Measurements from ENCODE around the gene PRKAR2B. TPM values are rescaled to one million over a fixed set of nuclear protein-coding genes. Genes with fewer than 3 reads are reported as not detected.

PRKAR2B gene
- total and polyA plus RNA-seq, 2 experiments from 2014 or later, result 0.81 to 3.2 TPM

DNA sequence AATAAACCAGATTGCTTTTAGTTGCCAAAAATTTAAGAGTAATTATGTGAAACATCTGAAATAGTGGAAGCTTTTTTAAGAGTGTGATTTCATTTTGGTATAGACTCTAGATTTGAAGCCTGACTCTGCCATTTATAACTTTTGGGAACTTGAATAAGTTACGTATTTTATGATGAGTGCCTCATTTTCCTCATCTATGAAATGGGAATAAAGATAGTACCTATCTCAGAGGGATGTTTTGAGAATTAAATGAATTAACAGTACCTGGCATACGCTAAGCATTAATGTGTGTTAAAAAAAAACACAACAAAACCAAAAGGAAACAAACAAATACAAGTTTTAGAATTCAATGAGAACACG is 12.9 kb downstream of the PRKAR2B start:
- TF ChIP-seq EZH2phosphoT487 (IDR thresholded peaks at IDR 0.05; ENCODE audit: insufficient read depth, low read depth) (no peak), EZH2 (IDR thresholded peaks at IDR 0.05; ENCODE audit: insufficient read depth, poor library complexity, severe bottlenecking) (no peak)
- no peaks in the 10 kb centered on the region for H3K4me1 ChIP-seq (ENCODE audit: insufficient read depth)
- no peaks in the 10 kb centered on the region for H3F3A ChIP-seq (ENCODE audit: insufficient read depth)
- in situ Hi-C loops (cut with MboI), result no loop called here
- no peak overlapping the region for H3K27ac ChIP-seq
- H4K20me1 ChIP-seq (ENCODE audit: insufficient read depth), result no peaks in the 10 kb centered on the region
- no peak overlapping the region for H3K4me3 ChIP-seq
- 0 out of 2 replicates have a peak overlapping the region, but pooled peaks have one; percentile 3 for H2AFZ ChIP-seq
- no peak overlapping the region for H3K9ac ChIP-seq
- no peaks in the 10 kb centered on the region for H3K27me3 ChIP-seq (replicated peaks; ENCODE audit: insufficient read depth)
- no peaks in the 10 kb centered on the region for H3K9me3 ChIP-seq (ENCODE audit: low read depth)
- 82 to 84% methylated on average over 3 of the region's 3 CpGs for WGBS, 2 experiments (ENCODE audit: low coverage in 1 of 2, low lambda C conversion rate in 2 of 2, missing lambda C conversion rate in 2 of 2)
- no peaks in the 10 kb centered on the region for H3K79me2 ChIP-seq (ENCODE audit: insufficient read depth)
- no peaks in the 10 kb centered on the region for H3K36me3 ChIP-seq (ENCODE audit: low read depth)
- no peak for DNase-seq
- no peak overlapping the region for H3K4me2 ChIP-seq (ENCODE audit: unreplicated experiment)
- H3K9me2 ChIP-seq (ENCODE audit: insufficient read depth), result no peaks in the 10 kb centered on the region

DNA sequence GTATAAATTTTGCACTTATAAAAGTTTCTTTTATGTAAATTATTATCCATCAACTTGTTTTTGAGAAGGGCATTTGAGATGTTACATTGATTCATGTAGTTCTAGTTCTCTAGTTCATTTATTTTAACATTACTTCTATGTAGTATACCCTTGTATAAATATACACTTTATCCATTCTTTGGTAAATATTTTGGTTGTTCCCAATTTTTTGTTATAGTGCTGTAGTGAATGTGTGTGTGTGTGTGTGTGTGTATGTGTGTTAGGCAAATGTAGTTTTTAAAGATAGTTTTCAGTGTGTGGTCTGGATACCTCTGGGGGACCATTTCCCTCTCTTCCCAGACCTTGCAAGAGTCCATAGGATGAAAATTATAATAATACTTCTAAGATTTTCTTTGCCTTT is 15.0 kb downstream of the PRKAR2B start:
- in situ Hi-C loops (cut with MboI), result no loop called here

DNA sequence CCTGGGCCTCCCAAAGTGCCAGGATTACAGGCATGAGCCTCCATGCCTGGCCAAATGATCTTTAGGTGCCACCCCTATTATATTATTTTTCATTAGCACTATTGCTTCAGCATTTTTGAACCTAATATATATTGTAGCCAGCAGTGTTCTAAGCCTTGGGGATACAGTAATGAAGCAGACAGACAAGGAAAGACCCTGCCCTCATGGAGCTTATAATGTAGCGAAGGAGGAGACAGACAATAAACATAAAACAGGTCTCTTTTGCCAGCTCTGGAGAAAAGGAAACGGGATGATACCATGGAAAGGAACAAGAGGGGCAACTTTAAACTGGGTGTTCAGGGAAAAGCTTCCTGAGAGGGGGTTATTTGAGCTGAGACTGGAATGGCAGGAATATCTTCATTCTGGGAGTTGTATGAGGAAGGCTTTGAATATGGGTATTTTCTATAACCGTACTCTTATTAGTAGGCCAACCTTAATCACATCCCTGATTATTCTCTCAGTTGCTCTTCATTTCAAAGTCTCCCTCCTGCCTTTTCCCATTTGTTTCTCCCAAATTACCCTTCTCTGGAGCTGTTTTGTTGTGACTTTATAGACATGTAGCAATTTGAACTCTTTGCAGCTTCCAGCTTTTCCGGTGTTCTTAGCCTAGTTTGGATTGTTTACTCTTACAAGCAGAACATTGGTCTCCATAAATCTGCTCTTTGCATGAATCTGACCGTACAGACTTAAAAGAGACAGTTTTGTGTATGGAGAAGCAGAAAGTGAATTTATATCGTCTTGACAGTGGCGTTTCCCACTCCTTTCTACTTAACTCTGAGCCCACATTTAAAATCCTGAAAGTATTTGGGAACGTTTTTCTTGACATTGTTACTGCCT is 19.0 kb downstream of the PRKAR2B start:
- no peaks in the 10 kb centered on the region for H3K79me2 ChIP-seq (ENCODE audit: insufficient read depth)
- no peak overlapping the region for H2AFZ ChIP-seq
- H3K9me3 ChIP-seq (ENCODE audit: low read depth), result no peaks in the 10 kb centered on the region
- no peak overlapping the region for H3K27ac ChIP-seq
- H3K4me1 ChIP-seq (ENCODE audit: insufficient read depth), result no peaks in the 10 kb centered on the region
- no peaks in the 10 kb centered on the region for H3K36me3 ChIP-seq (ENCODE audit: low read depth)
- no peak overlapping the region for H3K4me3 ChIP-seq
- H3K9me2 ChIP-seq (ENCODE audit: insufficient read depth), result no peaks in the 10 kb centered on the region
- no peaks in the 10 kb centered on the region for H4K20me1 ChIP-seq (ENCODE audit: insufficient read depth)
- H3F3A ChIP-seq (ENCODE audit: insufficient read depth), result no peaks in the 10 kb centered on the region
- no peaks in the 10 kb centered on the region for H3K27me3 ChIP-seq (replicated peaks; ENCODE audit: insufficient read depth)
- TF ChIP-seq EZH2 (IDR thresholded peaks at IDR 0.05; ENCODE audit: insufficient read depth, poor library complexity, severe bottlenecking), result no peak
- no peak for TF ChIP-seq EZH2phosphoT487 (IDR thresholded peaks at IDR 0.05; ENCODE audit: insufficient read depth, low read depth)
- in situ Hi-C loops (cut with MboI), result no loop called here
- H3K9ac ChIP-seq, result no peak overlapping the region
- WGBS, 2 experiments (ENCODE audit: low coverage in 1 of 2, low lambda C conversion rate in 2 of 2, missing lambda C conversion rate in 2 of 2), result 80 to 81% methylated on average over 8 of the region's 8 CpGs
- DNase-seq, result no peak
- H3K4me2 ChIP-seq (ENCODE audit: unreplicated experiment), result no peak overlapping the region

More for the DNA sequence above, 15.0 kb downstream of the PRKAR2B start:
- Histone ChIP-seq H3K27me3 (replicated peaks; ENCODE audit: insufficient read depth) (no peaks in the 10 kb centered on the region), H3K79me2 (ENCODE audit: insufficient read depth) (no peaks in the 10 kb centered on the region), H3K4me1 (ENCODE audit: insufficient read depth) (no peaks in the 10 kb centered on the region), H3K4me3 (no peak overlapping the region), H3K27ac (no peak overlapping the region), H3K9me3 (ENCODE audit: low read depth) (no peaks in the 10 kb centered on the region), H3K9me2 (ENCODE audit: insufficient read depth) (no peaks in the 10 kb centered on the region), H3K9ac (no peak overlapping the region), H3K36me3 (ENCODE audit: low read depth) (no peaks in the 10 kb centered on the region), H3K4me2 (ENCODE audit: unreplicated experiment) (no peak overlapping the region), H2AFZ (no peak overlapping the region), H3F3A (ENCODE audit: insufficient read depth) (no peaks in the 10 kb centered on the region), H4K20me1 (ENCODE audit: insufficient read depth) (no peaks in the 10 kb centered on the region)
- no peak for DNase-seq
- TF ChIP-seq EZH2 (IDR thresholded peaks at IDR 0.05; ENCODE audit: insufficient read depth, poor library complexity, severe bottlenecking), result no peak
- no peak for TF ChIP-seq EZH2phosphoT487 (IDR thresholded peaks at IDR 0.05; ENCODE audit: insufficient read depth, low read depth)

DNA sequence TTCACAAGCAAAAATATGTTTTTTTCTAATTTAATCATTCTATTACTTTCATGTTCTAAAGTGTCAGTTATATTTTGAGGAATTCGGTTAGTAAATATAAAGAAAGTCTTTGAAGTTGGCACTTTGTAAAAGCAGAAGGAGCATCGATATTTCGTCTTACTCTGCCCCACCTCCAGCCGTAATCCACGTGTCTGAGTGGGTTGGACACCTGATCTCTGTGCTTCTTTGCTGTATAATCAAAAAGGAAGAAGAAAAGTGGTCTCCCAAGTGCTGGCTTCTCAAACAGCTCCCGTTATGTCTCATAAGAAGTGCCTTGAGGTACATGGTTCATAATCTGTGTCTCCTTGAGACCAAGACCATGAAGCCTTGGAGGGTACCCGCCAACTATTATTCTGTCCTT is 19.8 kb downstream of the PRKAR2B start:
- TF ChIP-seq EZH2 (IDR thresholded peaks at IDR 0.05; ENCODE audit: insufficient read depth, poor library complexity, severe bottlenecking) (no peak), EZH2phosphoT487 (IDR thresholded peaks at IDR 0.05; ENCODE audit: insufficient read depth, low read depth) (no peak)
- no peak for DNase-seq
- Histone ChIP-seq H3K4me2 (ENCODE audit: unreplicated experiment) (no peak overlapping the region), H3K27ac (no peak overlapping the region), H3K9me2 (ENCODE audit: insufficient read depth) (no peaks in the 10 kb centered on the region), H3K9ac (no peak overlapping the region), H4K20me1 (ENCODE audit: insufficient read depth) (no peaks in the 10 kb centered on the region), H2AFZ (no peak overlapping the region), H3K9me3 (ENCODE audit: low read depth) (no peaks in the 10 kb centered on the region), H3K4me1 (ENCODE audit: insufficient read depth) (no peaks in the 10 kb centered on the region), H3K4me3 (no peak overlapping the region), H3K79me2 (ENCODE audit: insufficient read depth) (no peaks in the 10 kb centered on the region), H3K36me3 (ENCODE audit: low read depth) (no peaks in the 10 kb centered on the region), H3F3A (ENCODE audit: insufficient read depth) (no peaks in the 10 kb centered on the region), H3K27me3 (replicated peaks; ENCODE audit: insufficient read depth) (no peaks in the 10 kb centered on the region)
- in situ Hi-C loops (cut with MboI), result no loop called here
- WGBS, 2 experiments (ENCODE audit: low coverage in 1 of 2, low lambda C conversion rate in 2 of 2, missing lambda C conversion rate in 2 of 2), result 88 to 91% methylated on average over 7 of the region's 7 CpGs

Measured in GM23248 (cell line).